PC-9 (cell line): ENCODE data around the gene B2M.

Source experiments
- CTCF ChIP-seq: fragments of 200-600 bp; sonication (generic); conservative IDR thresholded peaks from 2 replicates; pipeline ENCODE4 v1.6.1; 2017; ENCODE audit warnings: mixed run types, antibody characterized with exemption, mild to moderate bottlenecking, moderate library complexity
- EZH2 ChIP-seq: fragments of 200-600 bp; sonication (generic); IDR thresholded peaks from 2 replicates; pipeline ENCODE4 v1.8.0; 2017; ENCODE audit warnings: antibody characterized with exemption, low read depth

- TF ChIP-seq CTCF (no peak), EZH2 (no peak)
These were observed 4.2 kb upstream of the B2M start for GRCh38 chr15:44706946-44707636.
